K562 (cell line): ENCODE data around the gene SYT15. TPM values are rescaled to one million over a fixed set of nuclear protein-coding genes. Genes with fewer than 3 reads are reported as not detected.

Experiments
- ATAC-seq: fragments of 200-7000 bp; cut with Tn5 transposase; 3 replicates; pipeline ENCODE4 v1.9.1; 2020; ENCODE audit warnings: moderate library complexity
- BruUV-seq: library from RNA; stranded (reverse); fragments of 400-500 nt; replicated peaks from 2 replicates; lab custom pipeline; 2021; lab: Mats Ljungman, UMichigan
- CTCF ChIA-PET: fragments of 300-600 bp; formaldehyde crosslinking; extraction: SDS; loops from one replicate; lab custom pipeline; 2021; ENCODE audit warnings: low intra/inter-chr PET ratio; lab: Yijun Ruan, JAX
- POLR2A ChIA-PET: fragments of 300-600, 350-650 bp; sonication (Branson Sonifier 250); formaldehyde crosslinking; extraction: SDS; loops from one replicate; lab custom pipeline; 2021; ENCODE audit warnings: antibody characterized with exemption, inconsistent platforms; lab: Yijun Ruan, JAX
- DNase-seq, 4 experiments: peaks; one replicate each; pipeline versions ENCODE4 v3.0.0 to v3.0.0-alpha.2; 2011 to 2018; ENCODE audit warnings: low spot score in 3 of 4, mixed read lengths in 3 of 4; ENCODE audit errors: extremely low read depth in 1 of 4
- FAIRE-seq: peaks from 2 replicates; lab custom pipeline; 2011; peaks lifted over from hg19 to GRCh38; lab: Jason Lieb, UNC
- H2AFZ ChIP-seq: 2 replicates; pipeline ENCODE4 v1.6.0; 2011; ENCODE audit warnings: low read depth, low read length, control low read depth, inconsistent platforms
- H3K27ac ChIP-seq: fragments of 200-600 bp; 3 replicates; pipeline ENCODE4 v1.8.0; 2011; ENCODE audit warnings: low read depth, mild to moderate bottlenecking, control low read depth, inconsistent platforms, low read length, moderate library complexity, mixed read lengths; ENCODE audit errors: extremely low read depth
- H3K27me3 ChIP-seq, 2 experiments: fragments of 300-600 bp in 1 of 2; 2 replicates in 1 of 2; 3 replicates in 1 of 2; pipeline versions ENCODE4 v1.6.0 to v1.8.0; 2011; ENCODE audit warnings: inconsistent platforms in 2 of 2, low read length in 2 of 2, mild to moderate bottlenecking in 1 of 2, mixed read lengths in 1 of 2, moderate library complexity in 1 of 2; ENCODE audit not compliant: control insufficient read depth in 2 of 2, insufficient read depth in 2 of 2
- H3K36me3 ChIP-seq: fragments of 300-600 bp; 3 replicates; pipeline ENCODE4 v1.8.0; 2011; ENCODE audit warnings: mild to moderate bottlenecking, low read length, inconsistent platforms; ENCODE audit not compliant: control insufficient read depth, insufficient read depth
- H3K4me1 ChIP-seq, 2 experiments: fragments of 200-600 bp in 1 of 2; replicated peaks in 1 of 2; 2 replicates in 1 of 2; 3 replicates in 1 of 2; pipeline versions ENCODE4 v1.5.1 to v1.8.0; 2011; ENCODE audit warnings: inconsistent platforms in 2 of 2, low read length in 2 of 2, mild to moderate bottlenecking in 1 of 2, mixed read lengths in 1 of 2, moderate library complexity in 1 of 2; ENCODE audit not compliant: control insufficient read depth in 2 of 2, insufficient read depth in 2 of 2
- H3K4me2 ChIP-seq: 2 replicates; pipeline ENCODE4 v1.6.1; 2011; ENCODE audit warnings: low read length, control low read depth, inconsistent platforms, mixed read lengths; ENCODE audit not compliant: insufficient read depth
- H3K4me3 ChIP-seq: fragments of 200-600 bp; sonication (generic), shearing (Covaris generic); 2 replicates; pipeline ENCODE4 v1.5.1; 2016; ENCODE audit warnings: control low read depth, inconsistent platforms
- H3K79me2 ChIP-seq: fragments of 200-600 bp; 3 replicates; pipeline ENCODE4 v1.8.0; 2011; ENCODE audit warnings: low read length, inconsistent platforms; ENCODE audit not compliant: control insufficient read depth, insufficient read depth
- H3K9ac ChIP-seq, 2 experiments: 2 replicates each; pipeline versions ENCODE4 v1.6.0 to v1.6.1; 2011; ENCODE audit warnings: low read depth in 2 of 2, low read length in 2 of 2, control low read depth in 1 of 2, inconsistent platforms in 1 of 2, mild to moderate bottlenecking in 1 of 2, mixed read lengths in 1 of 2; ENCODE audit not compliant: insufficient read depth in 1 of 2
- H3K9me1 ChIP-seq: one replicate; pipeline ENCODE4 v1.6.0; 2011; ENCODE audit warnings: inconsistent platforms, mild to moderate bottlenecking, low read length, moderate library complexity; ENCODE audit not compliant: control insufficient read depth, insufficient read depth
- H3K9me3 ChIP-seq: replicated peaks from 2 replicates; pipeline ENCODE4 v1.5.1; 2011; ENCODE audit warnings: low read depth, low read length, inconsistent platforms; ENCODE audit not compliant: control insufficient read depth, insufficient read depth
- H4K20me1 ChIP-seq: replicated peaks from 2 replicates; pipeline ENCODE4 v1.6.1; 2011; ENCODE audit warnings: low read length, inconsistent platforms, mixed read lengths; ENCODE audit not compliant: control insufficient read depth, insufficient read depth
- ARHGAP35 ChIP-seq: fragments of 450-650 bp; IDR thresholded peaks from 2 replicates; pipeline ENCODE4 v1.6.1; 2018; ENCODE audit not compliant: partially characterized antibody
- ARID2 ChIP-seq: fragments of 450-650 bp; IDR thresholded peaks from 2 replicates; pipeline ENCODE4 v1.6.1; 2017; ENCODE audit warnings: antibody characterized with exemption, mild to moderate bottlenecking
- ATF1 ChIP-seq, 2 experiments: fragments of 450-650 bp in 1 of 2; IDR thresholded peaks; 2 replicates each; pipeline ENCODE4 v1.6.1; 2016; ENCODE audit warnings: missing compliant biosample characterization in 1 of 2, missing genetic modification characterization in 1 of 2
- DACH1 ChIP-seq: fragments of 450-650 bp; IDR thresholded peaks from 2 replicates; pipeline ENCODE4 v1.6.1; 2018; ENCODE audit not compliant: partially characterized antibody
- ERF ChIP-seq: fragments of 450-650 bp; formaldehyde crosslinking; IDR thresholded peaks from 2 replicates; pipeline ENCODE4 v1.4.0; 2020; ENCODE audit warnings: mild to moderate bottlenecking, mixed read lengths
- HCFC1 ChIP-seq: IDR thresholded peaks from 2 replicates; pipeline ENCODE4 v1.6.1; 2012; ENCODE audit warnings: low read depth, low read length, improper control_type of control experiment
- MCM5 ChIP-seq: fragments of 450-650 bp; IDR thresholded peaks from 2 replicates; pipeline ENCODE4 v1.6.1; 2016; ENCODE audit warnings: low read depth
- MYBL2 ChIP-seq, 2 experiments: fragments of 450-650 bp in 1 of 2; sonication (generic) in 1 of 2; formaldehyde crosslinking in 1 of 2; IDR thresholded peaks; 2 replicates each; pipeline versions ENCODE4 v1.6.1 to v1.8.1; 2017 to 2022; ENCODE audit warnings: borderline replicate concordance in 1 of 2, inconsistent platforms in 1 of 2, low read depth in 1 of 2, mild to moderate bottlenecking in 1 of 2, missing genetic modification reagents in 1 of 2, moderate library complexity in 1 of 2
- PHB ChIP-seq: fragments of 250-450 bp; sonication (Bioruptor Pico); IDR thresholded peaks from 2 replicates; pipeline ENCODE4 v1.5.0; 2021
- WHSC1 ChIP-seq: IDR thresholded peaks from one replicate; pipeline ENCODE4 v1.6.1; 2012; ENCODE audit warnings: low read length, control low read depth, inconsistent platforms
- XRCC3 ChIP-seq: fragments of 450-650 bp; IDR thresholded peaks from 2 replicates; pipeline ENCODE4 v1.6.1; 2017; ENCODE audit warnings: mild to moderate bottlenecking, moderate library complexity
- ZBTB17 ChIP-seq: fragments of 450-650 bp; formaldehyde crosslinking; IDR thresholded peaks from 2 replicates; pipeline ENCODE4 v1.4.0; 2020; ENCODE audit warnings: mild to moderate bottlenecking
- ZEB2 ChIP-seq: fragments of 450-650 bp; IDR thresholded peaks from 2 replicates; pipeline ENCODE4 v1.6.1; 2016
- ZNF224 ChIP-seq: sonication (generic); formaldehyde crosslinking; IDR thresholded peaks from 2 replicates; pipeline ENCODE4 v1.8.0; 2022; ENCODE audit warnings: mild to moderate bottlenecking, missing genetic modification reagents
- ZNF253 ChIP-seq: fragments of 250-450 bp; sonication (Bioruptor Pico); conservative IDR thresholded peaks from 2 replicates; pipeline ENCODE4 v1.6.1; 2021; ENCODE audit warnings: mild to moderate bottlenecking
- ZNF3 ChIP-seq: fragments of 250-450 bp; sonication (Bioruptor Pico); IDR thresholded peaks from 2 replicates; pipeline ENCODE4 v1.5.0; 2021; ENCODE audit warnings: mild to moderate bottlenecking, moderate library complexity
- ZNF584 ChIP-seq: fragments of 200-800 bp; sonication (Bioruptor generic); IDR thresholded peaks from 2 replicates; pipeline ENCODE4 v1.6.1; 2016; ENCODE audit warnings: low read depth, mild to moderate bottlenecking, missing genetic modification characterization, missing compliant biosample characterization
- ZNF639 ChIP-seq, 2 experiments: fragments of 200-800 bp in 1 of 2; sonication (Bioruptor generic) in 1 of 2; sonication (generic) in 1 of 2; formaldehyde crosslinking in 1 of 2; IDR thresholded peaks in 1 of 2; conservative IDR thresholded peaks in 1 of 2; 2 replicates each; pipeline versions ENCODE4 v1.5.0 to v1.6.1; 2016 to 2020; ENCODE audit warnings: missing compliant biosample characterization in 1 of 2, missing genetic modification characterization in 1 of 2, missing genetic modification reagents in 1 of 2
- WGBS: fragments of 100-300 bp; shearing (Covaris generic); methylation state at CpG from one replicate; pipeline ENCODE4 v1.1.6; 2016; ENCODE audit warnings: low coverage, mixed read lengths; ENCODE audit not compliant: insufficient coverage; ENCODE audit errors: missing lambda C conversion rate; 5-methylcytosine and 5-hydroxymethylcytosine counted together
- in situ Hi-C: fragments of 300-500 bp; cut with MboI; formaldehyde crosslinking; loops from 4 replicates; pipeline ENCODE4 v1.15.0; 2018; ENCODE audit warnings: inconsistent platforms, mixed read lengths
- intact Hi-C: fragments of 100-400 bp; cut with micrococcal nuclease; formaldehyde crosslinking; loops from 2 replicates; pipeline ENCODE4 v1.14.2; 2022
- polyA plus RNA-seq, 8 experiments: library from polyadenylated mRNA; depleted of rRNA in 4 of 8; stranded (reverse) in 5 of 8; unstranded in 3 of 8; fragments of >200 nt; fragmentation: Nextera tagmentation in 2 of 8; fragmentation: Illumina TruSeq in 1 of 8; extraction: Ambion mirVana in 2 of 8; extraction: Trizol in 1 of 8; gene quantifications; 2 replicates each; pipeline versions ENCODE4 v1.2.1 to v1.2.3, GENCODE V29; 2011 to 2014; ENCODE audit warnings: inconsistent platforms in 1 of 8, missing spikeins in 1 of 8
- total RNA-seq, 7 experiments: library from RNA; depleted of rRNA in 6 of 7; stranded (reverse); fragments of >200 nt in 6 of 7; fragmentation: Illumina TruSeq in 2 of 7; extraction: Trizol in 2 of 7; gene quantifications; 2 replicates each; pipeline versions ENCODE4 v1.2.1 to v1.2.3, GENCODE V29; 2011 to 2021; ENCODE audit warnings: low replicate concordance in 1 of 7

SYT15 gene
- total and polyA plus RNA-seq, 9 of the 15 experiments (the other 6 are each of a cell fraction or from before 2014, with no cell fraction given) = 0.05 to 0.82 (median 0.21) TPM; not detected in 1

GRCh38 chr10:46559231-46559671, 19.7 kb upstream of the SYT15 start:
- 1% methylated on average over 5 of the region's 5 CpGs for WGBS
- Histone ChIP-seq H3K9me3 (no peaks in the 10 kb centered on the region), H3K4me1 (peaks cover 0 to 14% of the 10 kb centered on the region in 2 experiments; a peak in 1 of 5 replicates), H3K27ac (no peak overlapping the region), H3K4me2 (no peak overlapping the region), H3K36me3 (no peaks in the 10 kb centered on the region), H3K9me1 (no peaks in the 10 kb centered on the region), H3K4me3 (no peak overlapping the region), H3K79me2 (no peaks in the 10 kb centered on the region), H4K20me1 (peaks cover 33% of the 10 kb centered on the region), H3K9ac (no peak overlapping the region), H3K27me3 (peaks cover 25 to 57% of the 10 kb centered on the region in 2 experiments), H2AFZ (no peak overlapping the region)
- in situ Hi-C loops (loop anchor here (5.0 kb wide), 1 partner anchor 1218 kb away; no protein-coding TSS in a partner anchor), intact Hi-C loops (no loop called here)
- POLR2A ChIA-PET = interaction anchor here (0.6 to 1.7 kb wide), 3 partner anchors 12 to 1220 kb away, joined by 3 to 6 read pairs (median 4); no protein-coding TSS in a partner anchor
- FAIRE-seq (no peak), DNase-seq (no peak), ATAC-seq (no peak)
- CTCF ChIA-PET = no interaction called here
- BruUV-seq = no TSS peak
- TF ChIP-seq ZNF584 (CRISPR knock-in tag) (no peak), ZBTB17 (CRISPR knock-in tag) (no peak), WHSC1 (no peak), ERF (CRISPR knock-in tag) (no peak), ZEB2 (no peak), XRCC3 (no peak), ZNF3 (CRISPR knock-in tag) (no peak), MCM5 (no peak), HCFC1 (no peak), ZNF639 (CRISPR knock-in tag; conservative IDR thresholded peaks at IDR 0.05 in 1 of 2, IDR thresholded peaks at IDR 0.05 in 1 of 2) (no peak), ATF1 (CRISPR knock-in tag; IDR thresholded peaks at IDR 0.05) (no peak), ATF1 (tag; IDR thresholded peaks at IDR 0.05) (no peak), ARID2 (no peak), DACH1 (no peak), PHB (CRISPR knock-in tag) (no peak), ZNF253 (CRISPR knock-in tag) (no peak), MYBL2 (IDR thresholded peaks at IDR 0.05; ENCODE audit: low read depth) (no peak), MYBL2 (CRISPR knock-in tag; IDR thresholded peaks at IDR 0.05; ENCODE audit: borderline replicate concordance) (no peak), ZNF224 (CRISPR knock-in tag) (no peak), ARHGAP35 (no peak)
